NCI-H2081 (cell line): Measurements from ENCODE around the gene PDE6D.

Experiments used
- DNase-seq, 2 experiments: peaks; one replicate each; lab custom pipeline; 2025; lab: John Stamatoyannopoulos, UW

PDE6D gene

GRCh38 chr2:231706731-231707624 is 74.1 kb downstream of the PDE6D start:
- DNase-seq: peak; percentile 97 to 99

GRCh38 chr2:231704017-231704416 is 77.1 kb downstream of the PDE6D start:
- no peak for DNase-seq

- DNase-seq: peak in 1 of 2 experiments; percentile 57
These were observed 79.4 kb downstream of the PDE6D start for GRCh38 chr2:231701456-231702373.

GRCh38 chr2:231699006-231699405 is 82.1 kb downstream of the PDE6D start:
- DNase-seq: no peak

- DNase-seq: no peak
These were observed 85.1 kb downstream of the PDE6D start for GRCh38 chr2:231696004-231696367.

GRCh38 chr2:231693956-231694355 is 87.1 kb downstream of the PDE6D start:
- no peak for DNase-seq

GRCh38 chr2:231692847-231693246 is 88.2 kb downstream of the PDE6D start:
- no peak for DNase-seq

GRCh38 chr2:231691251-231691772 is 89.8 kb downstream of the PDE6D start:
- no peak for DNase-seq

GRCh38 chr2:231689124-231689893 is 91.8 kb downstream of the PDE6D start:
- no peak for DNase-seq

- DNase-seq: no peak
These were observed 92.4 kb downstream of the PDE6D start for GRCh38 chr2:231688719-231689118.

- no peak for DNase-seq
These were observed 93.1 kb downstream of the PDE6D start for GRCh38 chr2:231687961-231688360.

GRCh38 chr2:231687133-231687852 is 93.8 kb downstream of the PDE6D start:
- no peak for DNase-seq

- DNase-seq: no peak
These were observed 94.6 kb downstream of the PDE6D start for GRCh38 chr2:231686192-231687100.

- no peak for DNase-seq
These were observed 95.5 kb downstream of the PDE6D start for GRCh38 chr2:231685349-231686191.

- peak; percentile 73 to 91 for DNase-seq
These were observed 96.5 kb downstream of the PDE6D start for GRCh38 chr2:231684314-231685223.

GRCh38 chr2:231683292-231684235 is 97.5 kb downstream of the PDE6D start:
- peak; percentile 78 to 87 for DNase-seq
